Muscle layer of duodenum (tissue), 2 donors: ENCODE data around the gene PCDHA13.
A peak's percentile ranks its signal among the peaks of the same experiment; 100 is the strongest.

Experiments used
- H3K27ac ChIP-seq: one replicate; pipeline ENCODE4 v1.7.0; 2013; ENCODE audit warnings: mild to moderate bottlenecking, low read length
- H3K27me3 ChIP-seq: one replicate; pipeline ENCODE4 v1.7.0; 2013; ENCODE audit warnings: low read depth, mild to moderate bottlenecking, control low read depth, low read length
- H3K36me3 ChIP-seq, 2 donors: one replicate each; pipeline ENCODE4 v1.7.0; 2013; ENCODE audit warnings: low read length in 2 of 2, control low read depth in 1 of 2, mild to moderate bottlenecking in 1 of 2; ENCODE audit not compliant: insufficient read depth in 2 of 2, control insufficient read depth in 1 of 2
- H3K4me1 ChIP-seq, 2 donors: one replicate each; pipeline ENCODE4 v1.7.0; 2013; ENCODE audit warnings: low read length in 2 of 2, mild to moderate bottlenecking in 2 of 2, control low read depth in 1 of 2, moderate library complexity in 1 of 2; ENCODE audit not compliant: insufficient read depth in 2 of 2, control insufficient read depth in 1 of 2
- H3K4me3 ChIP-seq, 2 donors: one replicate each; pipeline ENCODE4 v1.7.0; 2013; ENCODE audit warnings: low read length in 2 of 2, low read depth in 1 of 2, mild to moderate bottlenecking in 1 of 2
- H3K9me3 ChIP-seq, 2 donors: one replicate each; pipeline ENCODE4 v1.7.0; 2013; ENCODE audit warnings: low read length in 2 of 2, control low read depth in 1 of 2, mild to moderate bottlenecking in 1 of 2; ENCODE audit not compliant: control insufficient read depth in 1 of 2
- donor health status: healthy.

PCDHA13 gene

DNA sequence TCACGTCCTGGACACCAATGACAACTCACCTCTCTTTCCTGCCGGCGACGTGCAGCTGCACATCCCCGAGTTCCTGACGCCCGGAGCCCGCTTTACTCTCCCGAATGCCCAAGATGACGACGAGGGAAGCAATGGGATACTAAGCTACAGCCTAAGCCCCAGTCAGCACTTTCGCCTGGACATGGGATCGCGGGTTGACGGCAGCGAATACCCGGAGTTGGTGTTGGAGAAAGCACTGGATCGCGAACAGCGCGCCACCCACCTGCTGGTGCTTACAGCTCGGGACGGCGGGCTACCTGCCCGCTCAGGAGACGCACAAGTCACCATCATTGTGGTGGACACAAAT lies 45.3 kb downstream of the PCDHA13 start:
- Histone ChIP-seq H3K4me3 (peak overlapping the region; percentile 64 to 70), H3K9me3 (no peaks in the 10 kb centered on the region), H3K27me3 (no peaks in the 10 kb centered on the region), H3K36me3 (no peaks in the 10 kb centered on the region), H3K27ac (no peak overlapping the region), H3K4me1 (peaks cover 0 to 19% of the 10 kb centered on the region in 2 donors)
